HepG2 (cell line): ENCODE data around the gene RAD17. TPM values are rescaled to one million over a fixed set of nuclear protein-coding genes. Genes with fewer than 3 reads are reported as not detected.

Experiments
- ARHGAP35 ChIP-seq: sonication (generic); formaldehyde crosslinking; IDR thresholded peaks from 2 replicates; pipeline ENCODE4 v1.9.0; 2022; ENCODE audit warnings: mild to moderate bottlenecking, inconsistent platforms, moderate library complexity, missing genetic modification reagents, borderline replicate concordance
- ATF4 ChIP-seq, 2 experiments: fragments of 450-650 bp in 1 of 2; sonication (generic) in 1 of 2; formaldehyde crosslinking; IDR thresholded peaks; 2 replicates each; pipeline versions ENCODE4 v1.5.0 to v1.8.0; 2020 to 2022; ENCODE audit warnings: mild to moderate bottlenecking in 1 of 2, missing genetic modification reagents in 1 of 2
- FOXC1 ChIP-seq: sonication (generic); formaldehyde crosslinking; IDR thresholded peaks from 2 replicates; pipeline ENCODE4 v1.8.0; 2022; ENCODE audit warnings: mild to moderate bottlenecking, missing genetic modification reagents, borderline replicate concordance
- HIVEP1 ChIP-seq: sonication (generic); formaldehyde crosslinking; IDR thresholded peaks from 2 replicates; pipeline ENCODE4 v1.4.0; 2020; ENCODE audit warnings: mild to moderate bottlenecking, missing genetic modification reagents
- IRX3 ChIP-seq: sonication (generic); formaldehyde crosslinking; IDR thresholded peaks from 2 replicates; pipeline ENCODE4 v1.8.1; 2023; ENCODE audit warnings: mild to moderate bottlenecking, low read depth, missing genetic modification reagents, borderline replicate concordance
- MED8 ChIP-seq: sonication (generic); formaldehyde crosslinking; IDR thresholded peaks from 2 replicates; pipeline ENCODE4 v1.8.1; 2023; ENCODE audit warnings: mild to moderate bottlenecking, missing genetic modification reagents; ENCODE audit not compliant: insufficient replicate concordance
- STAG1 ChIP-seq: sonication (generic); formaldehyde crosslinking; IDR thresholded peaks from 2 replicates; pipeline ENCODE4 v1.4.0; 2020; ENCODE audit warnings: missing genetic modification reagents
- YY1 ChIP-seq: IDR thresholded peaks from 2 replicates; pipeline ENCODE4 v1.6.1; 2011; ENCODE audit warnings: low read length, low read depth, moderate library complexity, mild to moderate bottlenecking; ENCODE audit not compliant: insufficient read depth, insufficient replicate concordance
- ZBTB38 ChIP-seq: sonication (generic); formaldehyde crosslinking; IDR thresholded peaks from 2 replicates; pipeline ENCODE4 v1.5.1; 2020; ENCODE audit warnings: mild to moderate bottlenecking, missing genetic modification reagents
- ZMYM4 ChIP-seq: sonication (generic); formaldehyde crosslinking; IDR thresholded peaks from 2 replicates; pipeline ENCODE4 v1.8.1; 2023; ENCODE audit warnings: mild to moderate bottlenecking, missing genetic modification reagents
- ZNF383 ChIP-seq: sonication (generic); formaldehyde crosslinking; IDR thresholded peaks from 2 replicates; pipeline ENCODE4 v1.4.0; 2020; ENCODE audit warnings: missing genetic modification reagents, mild to moderate bottlenecking, borderline replicate concordance
- ZNF563 ChIP-seq: sonication (generic); formaldehyde crosslinking; IDR thresholded peaks from 2 replicates; pipeline ENCODE4 v1.8.0; 2022; ENCODE audit warnings: mild to moderate bottlenecking, moderate library complexity, missing genetic modification reagents
- ZNF614 ChIP-seq: IDR thresholded peaks from 2 replicates; pipeline ENCODE4 v1.6.1; 2018; ENCODE audit warnings: missing biosample characterization, missing genetic modification reagents, inconsistent platforms, borderline replicate concordance
- polyA plus RNA-seq, 8 experiments: library from polyadenylated mRNA; depleted of rRNA in 3 of 8; stranded (reverse) in 7 of 8; unstranded in 1 of 8; fragments of >200 nt; fragmentation: Illumina TruSeq in 4 of 8; extraction: Trizol in 4 of 8; gene quantifications; 2 replicates each; pipeline versions ENCODE4 v1.2.1 to v1.2.3, GENCODE V29; 2011 to 2016; ENCODE audit warnings: low read depth in 4 of 8, missing spikeins in 1 of 8, mixed read lengths in 1 of 8; ENCODE audit not compliant: insufficient read depth in 1 of 8
- total RNA-seq, 5 experiments: library from RNA; depleted of rRNA; stranded (reverse); fragments of >200 nt; fragmentation: Illumina TruSeq; extraction: Trizol; gene quantifications; 2 replicates each; pipeline ENCODE4 v1.2.3, GENCODE V29; 2016; ENCODE audit warnings: low read depth in 1 of 5
- TF ChIP-seq, protein P1 (sequence below): IDR thresholded peaks from 2 replicates; pipeline ENCODE4 v1.6.1; 2016; ENCODE audit warnings: mild to moderate bottlenecking
- TF ChIP-seq, protein P2 (sequence below): sonication (generic); formaldehyde crosslinking; IDR thresholded peaks from 2 replicates; pipeline ENCODE4 v1.8.0; 2022; ENCODE audit warnings: mild to moderate bottlenecking, missing genetic modification reagents, borderline replicate concordance
- TF ChIP-seq, protein P3 (sequence below): sonication (generic); formaldehyde crosslinking; IDR thresholded peaks from 2 replicates; pipeline ENCODE4 v1.4.0; 2020; ENCODE audit warnings: mild to moderate bottlenecking, missing genetic modification reagents
- TF ChIP-seq, protein P4 (sequence below): sonication (generic); formaldehyde crosslinking; IDR thresholded peaks from 2 replicates; pipeline ENCODE4 v1.8.0; 2022; ENCODE audit warnings: mild to moderate bottlenecking, missing genetic modification reagents, moderate library complexity
- TF ChIP-seq, protein P5 (sequence below): sonication (generic); formaldehyde crosslinking; IDR thresholded peaks from 2 replicates; pipeline ENCODE4 v1.9.0; 2021; ENCODE audit warnings: missing genetic modification reagents, mild to moderate bottlenecking, borderline replicate concordance
- TF ChIP-seq, protein P6 (sequence below): sonication (generic); formaldehyde crosslinking; IDR thresholded peaks from 2 replicates; pipeline ENCODE4 v1.5.0; 2020; ENCODE audit warnings: missing genetic modification reagents

The RAD17 gene
- total and polyA plus RNA-seq, 2 of the 13 experiments (the other 11 are each of a cell fraction or from before 2014, with no cell fraction given): 24.0 to 25.9 TPM

- TF ChIP-seq YY1: peak; percentile 68
- peak; percentile 40 for TF ChIP-seq MED8
- peak; percentile 35; the same call in 1 of the 2 replicates for TF ChIP-seq ZNF614 (CRISPR knock-in tag)
- peak; percentile 86 for TF ChIP-seq STAG1 (CRISPR knock-in tag)
- TF ChIP-seq HIVEP1 (CRISPR knock-in tag): peak; percentile 5; the same call in 1 of the 2 replicates
- TF ChIP-seq, protein P1, sequence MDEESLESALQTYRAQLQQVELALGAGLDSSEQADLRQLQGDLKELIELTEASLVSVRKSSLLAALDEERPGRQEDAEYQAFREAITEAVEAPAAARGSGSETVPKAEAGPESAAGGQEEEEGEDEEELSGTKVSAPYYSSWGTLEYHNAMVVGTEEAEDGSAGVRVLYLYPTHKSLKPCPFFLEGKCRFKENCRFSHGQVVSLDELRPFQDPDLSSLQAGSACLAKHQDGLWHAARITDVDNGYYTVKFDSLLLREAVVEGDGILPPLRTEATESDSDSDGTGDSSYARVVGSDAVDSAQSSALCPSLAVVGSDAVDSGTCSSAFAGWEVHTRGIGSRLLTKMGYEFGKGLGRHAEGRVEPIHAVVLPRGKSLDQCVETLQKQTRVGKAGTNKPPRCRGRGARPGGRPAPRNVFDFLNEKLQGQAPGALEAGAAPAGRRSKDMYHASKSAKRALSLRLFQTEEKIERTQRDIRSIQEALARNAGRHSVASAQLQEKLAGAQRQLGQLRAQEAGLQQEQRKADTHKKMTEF (CRISPR knock-in tag): peak; percentile 78; the same call in 1 of the 2 replicates
- peak; percentile 62; the same call in 1 of the 2 replicates for TF ChIP-seq FOXC1 (CRISPR knock-in tag)
- peak; percentile 86; the same call in 1 of the 2 replicates for TF ChIP-seq ZBTB38 (CRISPR knock-in tag)
- peak in 1 of 2 experiments; percentile 71; a peak in 2 of 4 replicates for TF ChIP-seq ATF4 (CRISPR knock-in tag; IDR thresholded peaks at IDR 0.05)
- TF ChIP-seq IRX3: 0 out of 2 replicates have a peak, but pooled peaks have one; percentile 81
- TF ChIP-seq, protein P2, sequence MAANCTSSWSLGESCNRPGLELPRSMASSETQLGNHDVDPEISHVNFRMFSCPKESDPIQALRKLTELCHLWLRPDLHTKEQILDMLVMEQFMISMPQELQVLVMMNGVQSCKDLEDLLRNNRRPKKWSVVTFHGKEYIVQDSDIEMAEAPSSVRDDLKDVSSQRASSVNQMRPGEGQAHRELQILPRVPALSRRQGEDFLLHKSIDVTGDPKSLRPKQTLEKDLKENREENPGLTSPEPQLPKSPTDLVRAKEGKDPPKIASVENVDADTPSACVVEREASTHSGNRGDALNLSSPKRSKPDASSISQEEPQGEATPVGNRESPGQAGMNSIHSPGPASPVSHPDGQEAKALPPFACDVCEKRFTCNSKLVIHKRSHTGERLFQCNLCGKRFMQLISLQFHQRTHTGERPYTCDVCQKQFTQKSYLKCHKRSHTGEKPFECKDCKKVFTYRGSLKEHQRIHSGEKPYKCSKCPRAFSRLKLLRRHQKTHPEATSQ: peak; percentile 79; the same call in 1 of the 2 replicates
- TF ChIP-seq, protein P3, sequence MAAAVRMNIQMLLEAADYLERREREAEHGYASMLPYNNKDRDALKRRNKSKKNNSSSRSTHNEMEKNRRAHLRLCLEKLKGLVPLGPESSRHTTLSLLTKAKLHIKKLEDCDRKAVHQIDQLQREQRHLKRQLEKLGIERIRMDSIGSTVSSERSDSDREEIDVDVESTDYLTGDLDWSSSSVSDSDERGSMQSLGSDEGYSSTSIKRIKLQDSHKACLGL (CRISPR knock-in tag): peak; percentile 77; the same call in 1 of the 2 replicates
- TF ChIP-seq ARHGAP35 (CRISPR knock-in tag): no peak; the same call in 1 of the 2 replicates
- peak; percentile 87 for TF ChIP-seq ZNF563 (CRISPR knock-in tag)
- TF ChIP-seq, protein P4, sequence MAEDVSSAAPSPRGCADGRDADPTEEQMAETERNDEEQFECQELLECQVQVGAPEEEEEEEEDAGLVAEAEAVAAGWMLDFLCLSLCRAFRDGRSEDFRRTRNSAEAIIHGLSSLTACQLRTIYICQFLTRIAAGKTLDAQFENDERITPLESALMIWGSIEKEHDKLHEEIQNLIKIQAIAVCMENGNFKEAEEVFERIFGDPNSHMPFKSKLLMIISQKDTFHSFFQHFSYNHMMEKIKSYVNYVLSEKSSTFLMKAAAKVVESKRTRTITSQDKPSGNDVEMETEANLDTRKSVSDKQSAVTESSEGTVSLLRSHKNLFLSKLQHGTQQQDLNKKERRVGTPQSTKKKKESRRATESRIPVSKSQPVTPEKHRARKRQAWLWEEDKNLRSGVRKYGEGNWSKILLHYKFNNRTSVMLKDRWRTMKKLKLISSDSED: no peak
- TF ChIP-seq, protein P5, sequence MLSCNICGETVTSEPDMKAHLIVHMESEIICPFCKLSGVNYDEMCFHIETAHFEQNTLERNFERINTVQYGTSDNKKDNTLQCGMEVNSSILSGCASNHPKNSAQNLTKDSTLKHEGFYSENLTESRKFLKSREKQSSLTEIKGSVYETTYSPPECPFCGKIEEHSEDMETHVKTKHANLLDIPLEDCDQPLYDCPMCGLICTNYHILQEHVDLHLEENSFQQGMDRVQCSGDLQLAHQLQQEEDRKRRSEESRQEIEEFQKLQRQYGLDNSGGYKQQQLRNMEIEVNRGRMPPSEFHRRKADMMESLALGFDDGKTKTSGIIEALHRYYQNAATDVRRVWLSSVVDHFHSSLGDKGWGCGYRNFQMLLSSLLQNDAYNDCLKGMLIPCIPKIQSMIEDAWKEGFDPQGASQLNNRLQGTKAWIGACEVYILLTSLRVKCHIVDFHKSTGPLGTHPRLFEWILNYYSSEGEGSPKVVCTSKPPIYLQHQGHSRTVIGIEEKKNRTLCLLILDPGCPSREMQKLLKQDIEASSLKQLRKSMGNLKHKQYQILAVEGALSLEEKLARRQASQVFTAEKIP (CRISPR knock-in tag): no peak
- TF ChIP-seq, protein P6, sequence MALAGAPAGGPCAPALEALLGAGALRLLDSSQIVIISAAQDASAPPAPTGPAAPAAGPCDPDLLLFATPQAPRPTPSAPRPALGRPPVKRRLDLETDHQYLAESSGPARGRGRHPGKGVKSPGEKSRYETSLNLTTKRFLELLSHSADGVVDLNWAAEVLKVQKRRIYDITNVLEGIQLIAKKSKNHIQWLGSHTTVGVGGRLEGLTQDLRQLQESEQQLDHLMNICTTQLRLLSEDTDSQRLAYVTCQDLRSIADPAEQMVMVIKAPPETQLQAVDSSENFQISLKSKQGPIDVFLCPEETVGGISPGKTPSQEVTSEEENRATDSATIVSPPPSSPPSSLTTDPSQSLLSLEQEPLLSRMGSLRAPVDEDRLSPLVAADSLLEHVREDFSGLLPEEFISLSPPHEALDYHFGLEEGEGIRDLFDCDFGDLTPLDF (CRISPR knock-in tag): no peak; the same call in 1 of the 2 replicates
- peak; percentile 72 for TF ChIP-seq ZMYM4 (CRISPR knock-in tag)
- TF ChIP-seq ZNF383 (CRISPR knock-in tag): no peak
Observed at GRCh38 chr5:69414885-69415583, 45.4 kb downstream of the RAD17 start, which contains the start of gene MARVELD2 (continued).
